Thyroid gland (tissue), 4 donors: ENCODE results near the gene TBC1D5. TPM values are rescaled to one million over a fixed set of nuclear protein-coding genes. Genes with fewer than 3 reads are reported as not detected.

Experiments
- DNase-seq, 2 donors: peaks; one replicate each; pipeline ENCODE4 v3.0.0-alpha.2; 2019
- H3K27ac ChIP-seq, 3 donors: fragments of 200-600 bp; sonication (generic); 1 replicate in 2 of 3; 2 replicates in 1 of 3; pipeline ENCODE4 v1.5.1; 2016 to 2019; ENCODE audit warnings: mild to moderate bottlenecking in 1 of 3, moderate library complexity in 1 of 3
- H3K27me3 ChIP-seq: fragments of 200-600 bp; sonication (generic); one replicate; pipeline ENCODE4 v1.5.1; 2019
- H3K36me3 ChIP-seq, 2 donors: fragments of 200-600 bp; sonication (generic); one replicate each; pipeline ENCODE4 v1.5.1; 2016 to 2019
- H3K4me1 ChIP-seq, 2 donors: fragments of 200-600 bp; sonication (generic); one replicate each; pipeline ENCODE4 v1.5.1; 2017 to 2019
- H3K4me3 ChIP-seq, 3 donors: fragments of 200-600 bp; sonication (generic); replicated peaks in 1 of 3; 1 replicate in 2 of 3; 2 replicates in 1 of 3; pipeline ENCODE4 v1.5.1; 2016; ENCODE audit warnings: mild to moderate bottlenecking in 1 of 3
- H3K9me3 ChIP-seq: fragments of 200-600 bp; sonication (generic); one replicate; pipeline ENCODE4 v1.5.1; 2017
- POLR2A ChIP-seq, 2 donors: fragments of 450-650 bp; IDR thresholded peaks; one replicate each; pipeline ENCODE4 v1.6.1; 2017; ENCODE audit warnings: antibody characterized with exemption in 2 of 2, mild to moderate bottlenecking in 2 of 2, moderate library complexity in 1 of 2
- WGBS, 2 donors: methylation state at CpG; one replicate each; pipeline ENCODE4 v1.1.5; 2017; 5-methylcytosine and 5-hydroxymethylcytosine counted together
- intact Hi-C: fragments of 100-400 bp; cut with DNase I; formaldehyde crosslinking; loops from one replicate; pipeline ENCODE4 v1.15.1; 2023
- total RNA-seq, 4 donors: library from RNA; depleted of rRNA; stranded (reverse); fragments of >200 nt; gene quantifications; one replicate each; pipeline ENCODE4 v1.2.3, GENCODE V29; 2016
- TF ChIP-seq, protein P1 (sequence below), 6 experiments: fragments of 200-600 bp in 3 of 6; fragments of 450-650 bp in 3 of 6; sonication (generic) in 3 of 6; IDR thresholded peaks; one replicate each; pipeline ENCODE4 v1.5.1; 2016 to 2019; ENCODE audit warnings: antibody characterized with exemption in 6 of 6, mild to moderate bottlenecking in 2 of 6, inconsistent platforms in 1 of 6, moderate library complexity in 1 of 6

Gene TBC1D5
- total RNA-seq, 4 donors from 2014 or later, result 115 to 141 (median 133) TPM

DNA sequence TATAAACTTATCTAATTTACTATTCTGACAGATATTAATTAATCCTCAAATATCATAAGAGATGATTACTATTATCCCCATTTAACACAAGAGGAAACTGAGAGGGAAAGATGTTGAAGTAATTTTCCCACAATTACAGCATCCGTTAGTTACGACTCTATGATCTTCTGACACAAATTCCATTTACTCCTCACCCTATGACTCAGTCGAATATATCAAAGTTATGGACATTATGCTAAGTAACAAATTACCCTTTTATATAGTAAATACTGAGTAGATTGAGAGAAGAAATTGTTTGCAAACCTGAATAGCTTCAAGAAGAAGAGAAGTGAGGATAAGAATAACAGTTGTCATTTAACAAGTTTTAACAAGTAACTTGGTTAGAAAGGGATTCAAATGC, 340.0 kb downstream of the TBC1D5 start:
- Histone ChIP-seq H3K36me3 (no peaks in the 10 kb centered on the region), H3K4me3 (no peak overlapping the region)

DNA sequence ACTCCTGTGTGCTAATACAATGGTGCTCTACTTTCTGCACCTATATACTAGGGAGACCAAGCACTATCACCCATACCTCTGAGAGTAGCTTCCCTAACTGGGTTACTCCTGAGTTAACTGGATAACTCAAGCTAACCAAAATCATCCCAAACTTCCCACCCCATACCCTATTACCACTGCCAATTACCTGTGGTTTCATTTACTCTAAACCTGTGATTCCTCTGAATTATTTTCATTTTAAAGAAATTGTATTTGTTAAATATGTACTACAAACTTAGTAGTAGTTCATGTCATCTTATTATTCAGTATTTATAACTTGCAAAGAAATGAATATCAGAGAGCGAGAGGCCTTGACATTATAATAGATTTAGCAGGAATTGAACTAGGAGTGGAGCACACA, 340.5 kb downstream of the TBC1D5 start:
- H3K4me3 ChIP-seq, result no peak overlapping the region
- intact Hi-C loops, result no loop called here
- 47 to 98% methylated on average over 1 of the region's 1 CpG for WGBS, 2 donors
- DNase-seq, result no peak
- H3K9me3 ChIP-seq, result no peaks in the 10 kb centered on the region
- H3K27me3 ChIP-seq, result no peaks in the 10 kb centered on the region
- TF ChIP-seq POLR2A (IDR thresholded peaks at IDR 0.05), result no peak
- TF ChIP-seq, protein P1, sequence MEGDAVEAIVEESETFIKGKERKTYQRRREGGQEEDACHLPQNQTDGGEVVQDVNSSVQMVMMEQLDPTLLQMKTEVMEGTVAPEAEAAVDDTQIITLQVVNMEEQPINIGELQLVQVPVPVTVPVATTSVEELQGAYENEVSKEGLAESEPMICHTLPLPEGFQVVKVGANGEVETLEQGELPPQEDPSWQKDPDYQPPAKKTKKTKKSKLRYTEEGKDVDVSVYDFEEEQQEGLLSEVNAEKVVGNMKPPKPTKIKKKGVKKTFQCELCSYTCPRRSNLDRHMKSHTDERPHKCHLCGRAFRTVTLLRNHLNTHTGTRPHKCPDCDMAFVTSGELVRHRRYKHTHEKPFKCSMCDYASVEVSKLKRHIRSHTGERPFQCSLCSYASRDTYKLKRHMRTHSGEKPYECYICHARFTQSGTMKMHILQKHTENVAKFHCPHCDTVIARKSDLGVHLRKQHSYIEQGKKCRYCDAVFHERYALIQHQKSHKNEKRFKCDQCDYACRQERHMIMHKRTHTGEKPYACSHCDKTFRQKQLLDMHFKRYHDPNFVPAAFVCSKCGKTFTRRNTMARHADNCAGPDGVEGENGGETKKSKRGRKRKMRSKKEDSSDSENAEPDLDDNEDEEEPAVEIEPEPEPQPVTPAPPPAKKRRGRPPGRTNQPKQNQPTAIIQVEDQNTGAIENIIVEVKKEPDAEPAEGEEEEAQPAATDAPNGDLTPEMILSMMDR (IDR thresholded peaks at IDR 0.05), result no peak
- H3K36me3 ChIP-seq, result no peaks in the 10 kb centered on the region
- H3K4me1 ChIP-seq, result no peaks in the 10 kb centered on the region
- H3K27ac ChIP-seq, result no peak overlapping the region

More for the DNA sequence above, 340.0 kb downstream of the TBC1D5 start:
- Histone ChIP-seq H3K4me1 (no peaks in the 10 kb centered on the region), H3K9me3 (no peaks in the 10 kb centered on the region), H3K27ac (no peak overlapping the region), H3K27me3 (no peaks in the 10 kb centered on the region)
- TF ChIP-seq, protein P1 (IDR thresholded peaks at IDR 0.05), result no peak
- TF ChIP-seq POLR2A (IDR thresholded peaks at IDR 0.05), result no peak
- 95 to 96% methylated on average over 3 of the region's 3 CpGs for WGBS, 2 donors
- DNase-seq, result no peak
- intact Hi-C loops, result no loop called here

DNA sequence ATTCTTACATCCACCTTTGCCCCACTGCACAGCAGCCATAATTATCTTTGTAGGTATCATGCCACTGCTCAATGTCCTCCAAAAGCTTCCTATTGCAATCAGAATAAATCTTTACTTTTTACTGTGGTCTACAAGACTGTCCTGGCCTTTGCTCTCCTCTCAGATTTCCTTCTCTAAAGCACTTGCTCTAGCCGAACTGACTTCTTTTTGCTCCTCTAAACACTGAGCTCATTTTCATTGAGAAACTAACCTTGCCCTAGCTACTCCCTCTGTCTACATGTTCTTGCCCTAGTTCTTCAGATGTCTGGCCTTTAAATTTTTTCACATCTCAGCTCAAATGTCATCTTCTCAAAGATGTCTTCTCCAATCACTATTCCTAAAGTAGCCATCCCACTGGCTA, 342.8 kb downstream of the TBC1D5 start:
- Histone ChIP-seq H3K4me1 (no peaks in the 10 kb centered on the region), H3K27me3 (no peaks in the 10 kb centered on the region), H3K27ac (no peak overlapping the region), H3K4me3 (no peak overlapping the region), H3K36me3 (no peaks in the 10 kb centered on the region), H3K9me3 (no peaks in the 10 kb centered on the region)
- intact Hi-C loops, result no loop called here
- DNase-seq, result no peak
- 89 to 95% methylated on average over 1 of the region's 1 CpG for WGBS, 2 donors
- TF ChIP-seq, protein P1 (IDR thresholded peaks at IDR 0.05), result no peak
- TF ChIP-seq POLR2A (IDR thresholded peaks at IDR 0.05), result no peak

DNA sequence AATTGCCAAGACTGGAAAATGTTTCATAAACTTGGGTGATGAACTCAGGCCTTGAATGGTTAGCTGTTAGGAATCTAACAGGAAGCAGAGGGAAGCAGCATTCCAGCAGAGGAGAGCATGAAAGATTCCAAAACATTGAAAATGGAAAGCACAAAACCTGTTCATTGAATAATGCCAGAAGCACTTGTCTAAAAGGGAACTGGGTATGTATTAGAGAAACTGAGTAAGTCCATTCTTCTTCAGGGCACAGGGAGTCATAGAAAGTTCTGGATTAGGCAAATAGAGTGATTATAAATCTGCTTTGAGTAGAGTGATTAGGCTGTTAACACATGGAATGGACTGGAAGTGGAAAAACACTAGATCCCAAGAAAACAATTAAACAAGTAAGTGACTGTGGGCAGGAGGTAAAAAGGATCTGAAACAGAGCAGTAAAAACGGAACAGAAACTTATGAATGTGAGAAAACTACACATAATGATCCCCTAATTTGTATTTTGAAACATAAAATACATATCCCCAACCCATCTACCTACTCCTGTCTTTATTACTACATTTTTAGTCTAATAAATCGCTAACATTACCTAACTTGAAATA, 343.4 kb downstream of the TBC1D5 start:
- DNase-seq, result no peak
- 91 to 95% methylated on average over 2 of the region's 2 CpGs for WGBS, 2 donors
- Histone ChIP-seq H3K36me3 (no peaks in the 10 kb centered on the region), H3K4me3 (no peak overlapping the region), H3K9me3 (no peaks in the 10 kb centered on the region), H3K27ac (no peak overlapping the region), H3K4me1 (no peaks in the 10 kb centered on the region), H3K27me3 (no peaks in the 10 kb centered on the region)
- intact Hi-C loops, result no loop called here
- TF ChIP-seq POLR2A (IDR thresholded peaks at IDR 0.05), result no peak
- TF ChIP-seq, protein P1 (IDR thresholded peaks at IDR 0.05), result no peak

DNA sequence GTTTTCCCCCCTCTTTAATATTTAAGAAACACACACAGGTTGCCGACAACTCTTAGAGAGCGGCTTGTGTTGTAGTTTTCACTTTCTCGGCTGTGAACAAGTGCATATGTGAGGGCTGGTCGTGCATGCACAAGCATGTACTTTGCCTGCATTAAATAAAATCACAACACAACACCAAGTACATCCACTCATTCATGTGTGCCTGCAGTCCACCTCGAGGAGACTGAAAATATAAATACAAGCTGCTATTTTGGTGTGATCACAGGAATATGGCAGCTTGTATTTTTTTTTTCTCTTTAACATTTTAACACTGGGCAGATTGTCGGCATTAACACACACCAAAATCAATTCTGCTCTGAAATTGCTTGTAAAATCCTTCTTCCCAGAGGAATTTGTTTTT, 346.4 kb downstream of the TBC1D5 start:
- Histone ChIP-seq H3K9me3 (no peaks in the 10 kb centered on the region), H3K27me3 (no peaks in the 10 kb centered on the region), H3K4me1 (no peaks in the 10 kb centered on the region), H3K4me3 (no peak overlapping the region), H3K27ac (no peak overlapping the region), H3K36me3 (no peaks in the 10 kb centered on the region)
- WGBS, 2 donors, result 53 to 56% methylated on average over 6 of the region's 6 CpGs
- no peak for DNase-seq
- intact Hi-C loops, result no loop called here
- TF ChIP-seq, protein P1 (IDR thresholded peaks at IDR 0.05), result no peak
- no peak for TF ChIP-seq POLR2A (IDR thresholded peaks at IDR 0.05)
